Stimulated activated CD8-positive, alpha-beta memory T cell treated with anti-CD3 and anti-CD28 coated beads, Interleukin-12 subunit alpha, Interleukin-12 subunit beta, amount 100 ng/mL, for 24 hours (primary cell): Measurements from ENCODE around the gene KCTD3.

ENCODE experiments used
- DNase-seq: peaks from one replicate; pipeline ENCODE4 v3.0.0-alpha.2; 2020; ENCODE audit errors: extremely low read depth

The KCTD3 gene

GRCh38 chr1:215566556-215567490, at the start of gene KCTD3:
Gene KCTD3 (plus strand): TSS chr1:215567304. CDS start chr1:215567686, 382 bp downstream.
- DNase-seq: no peak

GRCh38 chr1:215517441-215517891, 49.6 kb upstream of the KCTD3 start:
- DNase-seq: no peak

GRCh38 chr1:215518594-215518993, 48.5 kb upstream of the KCTD3 start:
- no peak for DNase-seq

GRCh38 chr1:215521279-215521678, 45.8 kb upstream of the KCTD3 start:
- no peak for DNase-seq

GRCh38 chr1:215523128-215523861, 43.8 kb upstream of the KCTD3 start:
- no peak for DNase-seq

- no peak for DNase-seq
These were observed 43.2 kb upstream of the KCTD3 start for GRCh38 chr1:215523906-215524305.

- DNase-seq: no peak
These were observed 40.8 kb upstream of the KCTD3 start for GRCh38 chr1:215526147-215526845.

- DNase-seq: no peak
These were observed 40.3 kb upstream of the KCTD3 start for GRCh38 chr1:215526846-215527151.

- no peak for DNase-seq
These were observed 38.0 kb upstream of the KCTD3 start for GRCh38 chr1:215529111-215529510.

GRCh38 chr1:215529571-215529970, 37.5 kb upstream of the KCTD3 start:
- no peak for DNase-seq

GRCh38 chr1:215530401-215530984, 36.6 kb upstream of the KCTD3 start:
- no peak for DNase-seq

GRCh38 chr1:215539803-215540570, 27.1 kb upstream of the KCTD3 start:
- no peak for DNase-seq

GRCh38 chr1:215542301-215542700, 24.8 kb upstream of the KCTD3 start:
- no peak for DNase-seq

- DNase-seq: no peak
These were observed 23.9 kb upstream of the KCTD3 start for GRCh38 chr1:215543191-215543606.

- no peak for DNase-seq
These were observed 23.3 kb upstream of the KCTD3 start for GRCh38 chr1:215543806-215544205.

GRCh38 chr1:215544566-215544965, 22.5 kb upstream of the KCTD3 start:
- DNase-seq: no peak

GRCh38 chr1:215545096-215545495, 22.0 kb upstream of the KCTD3 start:
- DNase-seq: no peak

- DNase-seq: no peak
These were observed 20.1 kb upstream of the KCTD3 start for GRCh38 chr1:215547011-215547410.

GRCh38 chr1:215551806-215552205, 15.3 kb upstream of the KCTD3 start:
- DNase-seq: no peak

- DNase-seq: no peak
These were observed 12.2 kb upstream of the KCTD3 start for GRCh38 chr1:215554865-215555264.

GRCh38 chr1:215555531-215555930, 11.6 kb upstream of the KCTD3 start:
- no peak for DNase-seq
